Measurements from ENCODE around the gene MAD1L1. TPM values are rescaled to one million over a fixed set of nuclear protein-coding genes. Genes with fewer than 3 reads are reported as not detected.
A peak's percentile ranks its signal among the peaks of the same experiment; 100 is the strongest.

The MAD1L1 gene
- total and polyA plus RNA-seq, 2 of the 13 experiments (the other 11 are each of a cell fraction or from before 2014, with no cell fraction given): 17.4 to 64.7 TPM

- Histone ChIP-seq H3K36me3 (replicated peaks in 1 of 2; ENCODE audit: control insufficient read depth in 1 of 2, insufficient read depth in 2 of 2, low read length in 2 of 2) (peaks cover 1 to 10% of the 10 kb centered on the region in 2 experiments; a peak in 2 of 5 replicates), H3K79me2 (ENCODE audit: insufficient read depth, low read length) (peaks cover 5% of the 10 kb centered on the region), H3K4me3 (replicated peaks in 1 of 3; ENCODE audit: insufficient read depth in 1 of 3, low read depth in 2 of 3, low read length in 3 of 3) (no peak overlapping the region), H3K9me3 (ENCODE audit: low read length) (no peaks in the 10 kb centered on the region), H3K4me2 (ENCODE audit: low read depth, low read length) (no peak overlapping the region), H3K27me3 (ENCODE audit: control insufficient read depth in 1 of 2, insufficient read depth in 2 of 2, low read length in 2 of 2) (no peaks in the 10 kb centered on the region), H3K9ac (ENCODE audit: insufficient read depth, low read depth, low read length) (no peak overlapping the region), H2AFZ (ENCODE audit: low read length) (no peak overlapping the region), H4K20me1 (ENCODE audit: insufficient read depth, low read length) (no peaks in the 10 kb centered on the region), H3K4me1 (ENCODE audit: insufficient read depth, low read length) (peaks cover 52% of the 10 kb centered on the region), H3K27ac (ENCODE audit: extremely low read length, insufficient read depth, low read length) (no peak overlapping the region)
- peak; percentile 46 for TF ChIP-seq AGO2 (optimal IDR thresholded peaks at IDR 0.05; ENCODE audit: low read depth, low read length)
- TF ChIP-seq RBFOX2 (IDR thresholded peaks at IDR 0.05; ENCODE audit: low read depth, low read length): no peak
- CTCF ChIA-PET (ENCODE audit: low intra/inter-chr PET ratio, low total read pairs): no interaction called here
- intact Hi-C loops (cut with micrococcal nuclease; ENCODE audit: unreplicated experiment): loop anchor here (5.0 to 10.0 kb wide), 2 partner anchors 48 to 90 kb away; no protein-coding TSS in a partner anchor
- no peak for ATAC-seq
- DNase-seq (ENCODE audit: low spot score): no peak
- POLR2A ChIA-PET: no interaction called here
- in situ Hi-C loops (cut with HindIII; ENCODE audit: extremely low pct_ligation_motif_present, low pct_unique_long_range_greater_than_20kb): no loop called here
- no TSS peak for BruUV-seq (replicated peaks)
- 96% methylated on average over 8 of the region's 15 CpGs for WGBS (ENCODE audit: low lambda C conversion rate)
- FAIRE-seq: no peak
Measured at GRCh38 chr7:2106924-2107323, 125.8 kb downstream of the MAD1L1 start.

DNA sequence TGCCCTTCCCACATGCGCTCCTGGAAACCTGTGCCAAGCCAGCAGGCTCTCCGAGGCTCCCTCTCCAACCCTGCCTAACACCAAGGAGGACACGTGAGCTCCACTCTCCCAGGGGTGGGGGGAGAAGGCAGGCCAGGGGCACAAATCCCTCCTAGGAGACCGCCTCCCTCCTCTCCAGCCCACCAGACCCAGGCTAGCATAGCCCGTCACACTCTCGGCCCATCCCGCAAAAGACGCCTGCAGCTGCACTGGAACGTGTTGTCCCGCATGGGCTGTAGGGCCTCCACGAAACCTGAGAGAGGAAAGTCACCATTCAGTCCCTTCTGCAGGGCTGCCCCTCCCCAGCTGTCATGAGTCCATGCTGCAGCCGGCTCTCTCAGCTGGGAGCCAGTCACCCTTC is 126.3 kb downstream of the MAD1L1 start:
- intact Hi-C loops (cut with micrococcal nuclease; ENCODE audit: unreplicated experiment): loop anchor here (5.0 to 10.0 kb wide), 2 partner anchors 48 to 91 kb away; no protein-coding TSS in a partner anchor
- ATAC-seq: no peak

More for the DNA sequence above, 126.3 kb downstream of the MAD1L1 start:
- H3K27ac ChIP-seq (ENCODE audit: extremely low read length, insufficient read depth, low read length): no peak overlapping the region
- in situ Hi-C loops (cut with HindIII; ENCODE audit: extremely low pct_ligation_motif_present, low pct_unique_long_range_greater_than_20kb): no loop called here
- no peak overlapping the region for H2AFZ ChIP-seq (ENCODE audit: low read length)
- no peak for FAIRE-seq
- TF ChIP-seq NPAS2 (CRISPR knock-in tag; IDR thresholded peaks at IDR 0.05; ENCODE audit: borderline replicate concordance): no peak
- no peak for TF ChIP-seq CCAR2 (optimal IDR thresholded peaks at IDR 0.05; ENCODE audit: low read depth, low read length)
- TF ChIP-seq AGO2 (optimal IDR thresholded peaks at IDR 0.05; ENCODE audit: low read depth, low read length): peak; percentile 11
- H4K20me1 ChIP-seq (ENCODE audit: insufficient read depth, low read length): no peaks in the 10 kb centered on the region
- H3K36me3 ChIP-seq (replicated peaks in 1 of 2; ENCODE audit: control insufficient read depth in 1 of 2, insufficient read depth in 2 of 2, low read length in 2 of 2): peaks cover 1 to 14% of the 10 kb centered on the region in 2 experiments; a peak in 2 of 5 replicates
- BruUV-seq (replicated peaks): no TSS peak
- no peak for DNase-seq (ENCODE audit: low spot score)
- no peak overlapping the region for H3K9ac ChIP-seq (ENCODE audit: insufficient read depth, low read depth, low read length)
- CTCF ChIA-PET (ENCODE audit: low intra/inter-chr PET ratio, low total read pairs): no interaction called here
- no peak overlapping the region for H3K4me2 ChIP-seq (ENCODE audit: low read depth, low read length)
- 95% methylated on average over 11 of the region's 12 CpGs for WGBS (ENCODE audit: low lambda C conversion rate)
- H3K9me3 ChIP-seq (ENCODE audit: low read length): no peaks in the 10 kb centered on the region
- peaks cover 3% of the 10 kb centered on the region for H3K79me2 ChIP-seq (ENCODE audit: insufficient read depth, low read length)
- no peaks in the 10 kb centered on the region for H3K27me3 ChIP-seq (ENCODE audit: control insufficient read depth in 1 of 2, insufficient read depth in 2 of 2, low read length in 2 of 2)
- H3K4me1 ChIP-seq (ENCODE audit: insufficient read depth, low read length): peaks cover 47% of the 10 kb centered on the region
- H3K4me3 ChIP-seq (replicated peaks in 1 of 3; ENCODE audit: insufficient read depth in 1 of 3, low read depth in 2 of 3, low read length in 3 of 3): no peak overlapping the region
- POLR2A ChIA-PET: no interaction called here

All from HepG2 (cell line).